GM18511 (cell line): ENCODE data around the gene CA5B.
"Not testable (repeated sequence)": the region's sequence is repeated elsewhere in the genome, so short reads cannot be mapped to it uniquely, and the experiment has no call there.

ENCODE experiments used
- ATAC-seq: cut with Tn5 transposase; IDR thresholded peaks from one replicate; pipeline ENCODE4 v1.9.1; 2021; ENCODE audit warnings: mild to moderate bottlenecking, moderate library complexity; ENCODE audit not compliant: unreplicated experiment

The CA5B gene

DNA sequence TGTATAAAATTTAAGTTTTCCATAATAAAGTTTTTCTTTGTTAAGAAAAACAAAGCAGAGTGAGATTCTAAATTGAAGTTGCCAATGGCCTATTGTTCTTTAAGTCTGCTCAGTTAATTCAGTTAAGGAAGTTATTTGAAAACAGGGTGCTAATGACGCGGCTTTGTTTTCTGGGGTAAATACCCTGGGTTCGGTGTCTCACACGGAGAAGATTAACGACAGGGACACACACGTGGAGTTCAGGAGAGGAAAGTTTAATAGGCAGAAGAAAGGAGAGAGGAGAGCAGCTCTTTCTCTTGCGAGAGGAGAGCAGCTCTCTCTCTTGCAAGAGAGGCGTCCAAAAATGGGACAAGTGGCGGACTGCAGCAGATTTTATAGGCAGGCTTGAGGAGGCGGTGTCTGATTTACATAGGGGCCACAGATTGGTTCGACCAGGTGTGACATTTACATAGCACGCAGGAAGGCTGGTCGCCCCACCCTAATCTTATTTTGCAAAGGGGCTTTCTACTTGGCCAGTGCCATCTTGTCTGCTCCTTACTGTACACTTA, 9.6 kb downstream of the CA5B start:
- ATAC-seq: no peak

DNA sequence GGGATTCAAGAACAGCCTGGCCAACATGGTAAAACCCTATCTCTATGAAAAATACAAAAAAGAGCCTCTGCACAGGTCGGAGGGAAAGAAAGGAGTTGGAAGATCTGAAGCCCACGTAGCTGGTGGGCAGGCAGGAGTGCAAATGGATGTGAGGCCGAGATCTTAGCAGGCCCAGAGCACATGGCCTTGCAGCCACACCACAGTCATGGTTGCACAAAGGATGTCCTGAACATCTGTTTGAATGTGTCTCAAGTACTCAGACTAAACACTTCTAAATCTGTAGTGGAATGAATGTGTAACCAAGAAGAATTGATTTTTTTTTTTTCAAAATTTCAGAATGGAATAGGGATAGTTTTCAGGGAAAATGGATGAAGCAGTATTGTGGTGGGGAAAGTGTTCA, 10.8 kb downstream of the CA5B start:
- ATAC-seq: no peak

DNA sequence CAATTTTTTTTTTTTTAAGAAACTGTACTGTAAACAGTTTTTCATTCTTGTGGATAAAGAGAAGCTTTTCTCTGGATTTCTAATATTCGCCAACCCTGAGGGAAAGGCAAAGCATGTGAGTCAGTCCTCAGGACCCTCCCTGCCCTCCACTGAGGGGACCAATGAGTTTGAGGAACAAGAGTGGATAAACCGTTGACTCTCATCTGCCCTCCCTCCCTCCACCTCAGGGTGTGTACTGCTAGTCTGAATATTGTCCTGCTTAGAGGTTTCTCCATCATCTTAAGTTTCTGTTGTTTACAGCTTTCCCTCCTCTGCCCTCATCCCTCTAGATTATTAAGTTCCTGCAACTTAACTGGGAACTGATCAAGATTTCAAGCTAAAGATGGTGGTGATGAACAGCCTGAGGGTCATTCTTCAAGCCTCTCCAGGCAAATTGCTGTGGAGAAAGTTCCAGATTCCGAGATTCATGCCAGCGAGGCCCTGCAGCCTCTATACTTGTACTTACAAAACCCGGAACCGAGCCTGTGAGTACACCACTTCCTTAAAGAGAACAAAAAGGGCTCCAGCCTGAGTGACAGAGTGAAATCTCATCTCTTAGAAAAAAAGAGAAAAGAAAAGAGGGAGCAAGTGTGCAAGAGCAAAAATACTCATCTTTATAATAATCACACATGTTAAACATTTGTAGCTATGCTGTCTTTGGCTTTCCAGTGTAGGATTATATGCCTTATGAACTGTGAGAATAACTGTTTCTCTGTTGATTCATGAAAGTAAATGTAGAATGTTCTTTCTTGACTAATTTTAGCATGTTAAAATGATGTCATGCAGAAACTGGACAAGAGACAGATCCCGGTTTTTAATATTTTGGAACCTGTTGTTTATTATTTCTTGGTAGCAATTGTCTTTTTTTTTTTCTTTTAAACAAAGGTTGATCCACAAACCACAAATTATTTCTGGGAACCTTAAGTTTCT, 11.9 kb downstream of the CA5B start:
- peak; percentile 90 for ATAC-seq

DNA sequence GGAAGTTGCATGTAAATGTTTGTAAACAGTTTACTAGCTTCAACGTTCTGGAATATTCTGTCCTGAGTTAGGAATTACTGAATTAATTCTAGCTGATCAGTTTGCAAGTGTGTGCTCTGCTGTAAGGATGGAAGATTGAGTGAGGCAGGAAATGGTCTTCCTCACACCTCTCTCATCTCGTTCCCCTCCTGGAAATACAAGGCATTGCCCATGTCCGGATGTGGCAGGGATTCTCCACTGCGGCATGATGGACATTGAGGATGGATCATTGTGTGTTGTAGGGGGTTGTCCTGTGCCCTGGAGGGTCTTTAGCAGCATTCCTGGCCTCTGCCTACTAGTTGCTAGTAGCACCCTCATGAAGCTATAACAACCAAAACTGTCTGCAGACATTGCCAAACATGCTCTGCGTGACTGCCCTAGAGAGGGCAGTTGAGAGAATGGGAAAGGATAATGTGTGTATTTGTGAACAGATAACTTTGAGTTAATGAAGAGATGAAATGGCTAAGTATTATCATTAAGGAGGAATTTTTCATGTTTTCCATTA, 12.6 kb downstream of the CA5B start:
- no peak for ATAC-seq

DNA sequence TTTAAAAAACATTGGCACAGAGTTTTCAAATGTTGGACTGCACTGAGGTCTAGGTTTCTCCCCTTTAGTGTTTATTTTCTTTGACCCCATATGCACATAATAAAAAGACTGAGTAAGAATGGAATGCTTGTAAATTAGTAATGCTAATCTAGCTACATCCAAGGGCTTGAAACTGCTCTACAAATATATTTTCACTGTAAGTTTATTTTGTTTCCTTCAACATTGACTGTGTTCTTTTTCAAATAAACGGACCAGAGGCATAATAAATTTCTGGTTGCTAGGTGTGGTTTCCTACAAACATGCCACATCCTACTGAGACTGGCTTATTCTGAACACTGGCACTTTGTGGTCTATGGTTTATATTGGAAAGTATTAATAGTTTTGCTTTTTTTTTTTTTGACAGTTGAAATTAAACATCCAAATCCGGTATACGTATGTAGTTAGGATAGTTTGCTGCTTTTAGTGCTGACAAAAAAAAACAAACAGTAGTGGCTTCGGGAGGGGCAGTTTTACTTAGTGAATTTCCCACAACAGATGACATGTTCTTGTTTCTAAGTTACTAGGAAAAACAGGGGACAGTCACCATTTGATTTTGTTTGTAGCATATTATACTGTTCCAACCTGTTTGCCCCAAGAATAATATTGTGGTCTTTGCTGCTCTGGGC, 13.2 kb downstream of the CA5B start:
- ATAC-seq: no peak

DNA sequence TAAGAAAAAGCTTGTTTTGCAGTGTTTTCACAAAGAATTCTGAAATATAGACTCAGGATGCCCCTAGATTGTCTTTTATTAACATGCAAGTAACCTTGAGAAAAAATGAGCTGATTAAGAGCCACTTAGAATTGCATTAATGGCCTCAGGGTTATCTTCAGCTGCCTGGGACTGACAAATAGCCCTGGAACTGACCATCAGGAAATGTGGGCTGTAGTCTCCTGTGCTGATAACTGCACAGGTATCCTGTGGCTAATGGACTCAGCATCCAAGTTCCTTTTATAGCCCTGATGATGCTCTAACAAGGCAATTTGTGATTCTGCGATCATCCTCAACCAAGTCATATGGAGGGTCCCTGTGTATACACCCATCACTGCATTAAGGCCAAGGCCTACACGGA, 17.0 kb downstream of the CA5B start:
- no peak for ATAC-seq

DNA sequence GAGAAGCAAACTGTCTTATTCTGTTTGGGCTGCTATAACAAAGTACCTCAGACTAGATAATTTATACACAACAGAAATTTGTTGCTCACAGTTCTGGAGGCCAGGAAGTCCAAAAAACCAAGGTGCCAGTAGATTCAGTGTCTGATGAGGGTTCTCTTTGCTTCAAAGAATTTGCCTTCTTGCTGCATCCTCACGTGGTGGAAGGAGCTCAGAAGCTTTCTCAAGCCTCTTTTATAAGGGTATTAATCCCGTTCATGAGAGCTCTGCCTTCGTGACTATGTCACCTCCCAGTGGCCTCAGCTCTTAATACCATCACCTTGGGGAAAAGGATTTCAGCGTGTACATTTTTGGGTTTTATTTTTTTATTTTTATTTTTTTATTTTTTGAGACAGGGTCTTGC, 20.1 kb downstream of the CA5B start:
- no peak for ATAC-seq

DNA sequence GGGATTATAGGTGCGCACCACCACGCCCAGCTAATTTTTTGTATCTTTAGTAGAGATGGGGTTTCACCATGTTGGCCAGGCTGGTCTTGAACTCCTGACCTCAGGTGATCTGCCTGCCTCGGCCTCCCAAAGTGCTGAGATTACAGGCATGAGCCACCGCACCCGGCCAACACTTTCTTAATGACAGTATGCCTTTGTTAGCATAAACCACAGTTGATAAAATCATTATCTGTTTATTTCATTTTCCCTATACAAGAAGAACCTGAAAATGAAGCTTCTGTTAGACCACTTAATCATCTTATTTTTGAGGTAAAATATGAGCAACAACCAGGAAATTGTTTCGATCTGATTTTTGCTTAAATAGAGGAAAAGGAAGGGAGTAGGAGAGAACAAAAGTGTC, 21.8 kb downstream of the CA5B start:
- not testable (repeated sequence) for ATAC-seq

DNA sequence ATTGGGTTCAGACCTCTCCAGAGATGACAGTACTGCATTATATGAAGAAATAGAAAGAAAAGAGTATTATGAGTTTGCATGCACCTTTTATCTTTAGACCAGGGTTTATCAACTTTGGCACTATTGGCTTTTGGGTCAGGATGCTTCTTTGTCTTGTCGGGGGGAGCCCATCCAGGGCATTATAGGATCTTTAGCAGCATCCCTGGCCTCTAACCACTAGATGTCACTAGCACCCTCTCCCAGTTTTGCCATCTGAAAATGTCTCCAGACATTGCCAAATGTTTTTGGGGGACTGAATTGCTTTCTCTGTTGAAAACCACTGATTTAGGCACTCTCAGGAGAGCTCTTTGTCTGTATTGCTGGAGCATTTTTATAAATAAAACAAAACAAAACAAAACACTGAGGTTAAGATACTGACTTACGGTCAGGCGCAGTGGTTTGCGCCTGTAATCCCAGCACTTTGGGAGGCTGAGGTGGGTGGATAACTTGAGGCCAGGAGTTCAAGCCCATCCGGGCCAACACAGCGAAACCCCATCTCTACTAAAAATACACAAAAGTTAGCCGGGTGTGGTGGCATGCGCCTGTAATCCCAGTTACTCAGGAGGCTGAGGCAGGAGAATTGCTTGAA, 23.6 kb downstream of the CA5B start:
- peak; percentile 66 for ATAC-seq

DNA sequence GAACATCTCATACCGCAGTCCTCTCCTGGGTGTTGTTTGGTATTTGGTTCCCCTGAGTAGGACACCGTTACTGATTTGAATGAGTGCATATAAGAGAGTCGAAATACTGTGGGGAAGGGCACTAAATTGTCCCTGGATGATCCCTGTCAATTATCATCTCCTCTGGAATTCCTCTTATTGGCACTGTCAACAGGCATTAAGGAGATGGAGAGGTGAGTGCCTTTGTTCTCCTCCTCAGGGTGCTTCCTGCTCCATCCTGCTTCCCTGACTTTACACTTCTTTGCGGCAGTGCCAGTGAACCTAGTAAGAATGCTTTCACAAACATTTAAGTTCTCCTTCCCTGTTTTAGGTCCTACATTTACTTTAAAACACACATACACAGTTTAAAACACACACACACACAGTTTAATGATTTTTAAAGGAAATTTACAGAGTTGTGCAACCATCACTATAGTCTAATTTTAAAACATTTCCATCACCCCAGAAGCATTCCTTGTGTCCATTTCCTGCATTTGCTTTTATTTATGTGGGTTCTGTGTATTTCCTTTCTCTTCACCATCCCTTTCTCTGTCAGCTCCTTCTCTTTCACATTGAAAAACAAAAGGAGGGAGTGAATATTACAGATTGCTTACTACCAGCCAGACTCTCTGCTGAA, 31.4 kb downstream of the CA5B start:
- no peak for ATAC-seq

DNA sequence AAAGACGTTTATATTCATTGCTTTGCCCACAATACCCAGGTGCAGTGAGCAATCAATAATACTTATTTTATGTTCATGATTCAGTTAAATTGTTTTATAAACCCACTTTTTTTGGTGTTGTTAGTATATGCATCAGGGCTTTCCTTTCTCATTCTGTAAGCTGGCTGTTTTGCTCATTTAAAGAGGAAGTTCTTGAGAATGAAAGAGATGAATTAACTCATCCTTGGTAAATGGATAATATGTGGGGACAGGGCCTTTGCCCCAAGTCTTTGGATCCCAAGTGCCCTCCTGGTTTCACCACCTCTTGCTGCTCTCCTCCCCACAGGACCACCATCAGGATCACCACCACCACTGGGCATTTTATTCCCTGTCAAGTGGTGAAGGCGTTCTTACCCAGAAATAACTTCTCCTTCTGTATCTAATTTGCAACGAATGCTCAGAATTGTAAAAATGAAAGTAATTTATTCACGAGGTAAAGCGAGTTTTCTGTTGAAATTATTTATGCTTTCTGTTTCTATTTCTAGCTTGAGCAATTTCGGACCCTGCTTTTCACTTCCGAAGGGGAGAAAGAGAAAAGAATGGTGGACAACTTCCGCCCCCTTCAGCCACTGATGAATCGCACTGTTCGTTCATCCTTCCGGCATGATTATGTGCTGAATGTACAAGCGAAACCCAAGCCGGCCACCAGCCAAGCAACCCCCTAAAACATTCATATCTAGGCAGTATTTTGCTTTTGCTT, 44.1 kb downstream of the CA5B start:
- ATAC-seq: peak; percentile 93

DNA sequence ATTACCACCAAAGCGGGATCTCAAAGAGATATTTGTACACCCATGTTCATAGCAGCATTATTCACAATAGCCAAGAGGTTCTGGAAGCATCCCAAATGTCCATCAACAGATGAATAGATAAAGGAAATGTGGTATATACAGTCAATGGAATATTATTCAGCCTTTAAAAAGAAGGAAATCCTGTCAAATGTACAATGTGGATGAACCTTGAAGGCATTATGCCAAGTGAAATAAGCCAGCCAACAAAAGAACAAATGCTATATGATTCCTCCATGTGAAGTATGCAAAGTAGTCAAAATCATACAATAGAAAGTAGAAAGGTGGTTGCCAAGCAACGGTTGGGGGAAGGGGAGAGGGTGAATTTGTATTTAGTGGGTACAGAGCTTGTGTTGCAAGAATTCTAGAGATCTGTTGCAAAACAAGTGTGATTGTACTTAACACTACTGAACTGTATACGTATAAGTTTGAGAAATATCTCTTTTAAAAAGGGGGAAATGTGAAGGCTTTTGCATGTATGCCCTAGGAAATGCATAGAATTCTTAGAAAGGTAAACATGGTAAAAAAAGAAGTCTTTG, 47.2 kb downstream of the CA5B start:
- no peak for ATAC-seq

DNA sequence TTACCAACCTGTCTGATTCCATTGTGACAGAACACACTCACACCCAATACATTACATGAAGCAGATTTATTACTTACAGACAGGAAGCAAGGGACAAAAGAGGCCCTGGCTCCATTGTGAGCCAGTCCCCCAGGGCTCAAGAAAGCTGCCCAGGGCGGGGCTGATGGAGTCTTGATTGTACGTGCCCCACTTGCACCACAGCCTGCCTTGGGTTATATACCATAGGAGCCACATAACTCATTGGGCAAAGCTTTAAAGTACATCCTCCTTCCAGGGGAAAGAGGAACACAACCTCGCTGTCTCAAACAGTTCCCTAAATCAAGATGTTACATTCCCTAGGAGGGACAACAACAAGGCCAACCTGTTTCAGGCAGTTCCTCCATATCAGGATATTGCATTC, 48.8 kb downstream of the CA5B start:
- no peak for ATAC-seq

DNA sequence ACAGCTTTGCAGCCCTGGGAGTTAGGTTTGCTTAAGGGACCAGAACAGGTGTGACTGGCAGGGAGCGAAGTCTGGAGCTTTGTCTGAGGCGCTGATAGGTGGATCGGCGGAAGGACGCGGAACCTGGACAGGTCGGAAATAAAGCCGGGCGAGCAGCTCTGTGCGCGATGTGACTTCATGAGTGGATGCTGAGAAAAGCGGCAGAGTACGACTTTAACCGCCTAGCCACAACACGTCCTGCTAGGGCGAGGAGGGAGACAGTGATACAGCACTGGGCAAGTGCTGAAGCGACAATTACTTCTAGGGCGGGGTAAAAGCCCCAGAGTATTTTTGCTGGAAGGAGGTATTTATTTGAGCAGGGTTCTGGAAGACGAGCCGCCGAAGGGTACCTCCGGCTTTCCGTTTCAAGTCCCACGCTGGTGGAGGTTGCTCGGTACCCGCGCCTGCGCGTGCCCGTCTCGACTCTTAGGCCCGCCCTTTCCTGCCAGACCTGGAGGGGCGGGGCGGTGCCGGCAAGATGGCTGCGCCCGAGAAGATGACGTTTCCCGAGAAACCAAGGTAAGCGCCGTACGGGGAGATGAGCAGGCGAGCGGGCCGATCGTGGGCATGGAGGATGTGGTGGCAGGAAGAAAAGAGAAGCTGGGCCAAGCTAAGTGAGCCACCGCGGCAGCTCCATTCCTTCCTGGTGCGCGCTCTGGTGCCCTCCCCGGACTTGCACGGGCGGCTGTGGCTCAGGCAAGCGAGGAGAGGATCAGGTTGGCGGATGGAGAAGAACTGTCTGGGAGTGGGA, 52.1 kb downstream of the CA5B start, which contains the start of gene ZRSR2:
TSS of gene ZRSR2 (plus strand) at position 506 of the 790 bp plus-strand sequence. CDS start at position 518, 12 bp downstream.
- ATAC-seq: peak; percentile 95

DNA sequence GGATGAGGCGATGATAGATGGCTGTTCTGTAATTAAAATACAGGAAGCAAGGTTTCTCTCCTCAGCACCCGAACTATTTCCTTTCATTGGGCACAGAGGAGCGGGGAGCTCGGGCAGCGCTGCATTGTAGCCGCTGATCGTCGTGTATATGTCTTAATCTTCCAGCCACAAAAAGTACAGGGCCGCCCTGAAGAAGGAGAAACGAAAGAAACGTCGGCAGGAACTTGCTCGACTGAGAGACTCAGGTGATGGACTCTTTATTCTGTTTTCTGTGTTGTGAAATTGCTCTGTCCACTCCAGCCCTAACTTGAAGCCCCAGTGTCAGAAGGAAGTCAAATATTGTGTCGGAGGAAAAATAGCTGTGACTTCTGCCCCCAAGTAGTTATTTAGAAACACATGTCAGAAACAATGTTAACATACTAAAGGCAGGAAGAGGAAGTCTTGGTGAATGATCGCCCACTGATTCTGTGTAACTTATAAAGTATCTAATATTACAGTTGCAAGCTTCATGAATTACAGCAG, 52.8 kb downstream of the CA5B start:
- ATAC-seq: peak; percentile 36

DNA sequence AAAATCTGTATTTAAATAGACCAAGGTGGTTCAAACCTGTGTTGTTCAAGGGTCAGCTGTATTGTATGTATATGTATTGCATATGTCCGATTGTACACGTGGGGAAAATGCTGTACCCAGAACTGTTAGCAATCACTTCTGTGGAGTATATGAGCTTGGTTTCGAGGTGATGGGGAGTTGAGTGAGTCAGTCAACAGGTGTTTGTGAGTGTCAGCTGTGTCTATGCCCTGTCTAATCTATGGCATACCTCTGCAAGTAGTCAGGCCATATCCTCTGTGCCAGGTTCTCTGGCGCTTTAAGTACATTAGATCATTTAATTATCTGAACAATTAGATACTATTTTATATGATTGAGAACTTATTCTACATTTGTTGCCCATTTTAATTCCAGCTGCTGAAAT, 59.6 kb downstream of the CA5B start:
- no peak for ATAC-seq

DNA sequence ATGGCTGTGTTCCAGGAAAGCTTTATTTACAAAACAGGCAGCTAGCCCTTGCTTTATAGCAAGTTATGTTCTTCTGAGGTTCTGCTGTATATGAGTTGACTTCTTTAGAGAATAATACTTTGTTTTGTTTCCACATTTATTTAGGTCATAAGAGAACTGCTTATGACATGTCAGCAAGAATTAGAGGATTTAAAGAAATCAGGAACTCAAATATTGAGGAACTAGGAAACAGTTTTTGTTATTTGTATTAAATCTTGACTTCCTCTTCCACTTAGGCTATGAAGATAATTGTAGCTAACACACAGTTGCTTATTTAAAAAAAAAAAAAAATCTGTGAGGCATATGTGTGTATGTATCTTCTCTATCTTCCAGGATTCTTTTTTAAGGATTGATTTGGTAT, 66.5 kb downstream of the CA5B start:
- no peak for ATAC-seq

DNA sequence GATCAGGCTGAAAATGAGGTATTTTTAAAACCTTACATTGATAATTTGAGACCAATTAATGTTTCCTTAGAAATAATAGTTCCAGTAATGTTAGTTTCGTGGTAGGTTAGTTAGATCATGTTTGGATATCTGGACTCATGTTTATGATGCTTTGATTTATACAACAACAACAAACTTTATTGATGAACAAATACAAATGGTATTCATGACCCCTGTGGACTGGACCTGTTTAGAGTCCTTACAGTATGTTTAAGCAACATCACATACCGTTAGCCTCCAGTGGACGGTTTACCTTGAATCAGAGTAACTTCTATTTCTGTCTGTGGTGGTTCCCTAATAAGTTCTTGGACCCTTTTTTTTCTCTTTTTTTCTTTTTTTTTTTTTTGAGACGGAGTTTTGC, 70.2 kb downstream of the CA5B start:
- ATAC-seq: no peak
